ENCODE data around the gene MEIOB. TPM values are rescaled to one million over a fixed set of nuclear protein-coding genes. Genes with fewer than 3 reads are reported as not detected.

The MEIOB gene
- total RNA-seq, 1 experiment from 2014 or later: 1.4 TPM

DNA sequence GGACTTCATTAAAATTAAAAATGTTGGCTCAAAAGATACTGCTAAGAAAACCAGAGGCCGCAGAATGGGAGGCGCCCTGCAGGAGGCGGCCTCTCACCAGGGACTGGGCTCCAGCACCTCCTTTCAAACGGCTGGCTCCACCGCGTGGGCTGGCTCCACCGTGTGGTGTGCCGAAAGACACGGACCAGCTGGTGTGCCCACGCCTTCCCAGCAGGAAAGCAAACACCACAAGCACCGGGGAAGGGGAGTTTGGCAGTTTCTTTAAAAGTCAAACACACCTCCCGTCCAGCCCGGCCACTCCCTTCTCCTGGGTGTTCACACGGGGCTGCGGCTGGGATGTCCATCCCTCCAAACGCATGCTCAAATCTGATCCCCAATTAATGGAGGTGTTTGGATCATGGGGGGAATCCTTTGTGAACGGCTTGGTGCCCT, 59.2 kb downstream of the MEIOB start:
- Mint-ChIP-seq H3K9me3 (no peaks in the 10 kb centered on the region), H3K36me3 (peaks cover 7% of the 10 kb centered on the region), H3K27me3 (ENCODE audit: low read depth) (no peaks in the 10 kb centered on the region), H3K27ac (no peak overlapping the region), H3K4me1 (no peaks in the 10 kb centered on the region), H3K4me3 (no peak overlapping the region)
- POLR2A ChIA-PET: no interaction called here
- TF ChIP-seq, protein P1, sequence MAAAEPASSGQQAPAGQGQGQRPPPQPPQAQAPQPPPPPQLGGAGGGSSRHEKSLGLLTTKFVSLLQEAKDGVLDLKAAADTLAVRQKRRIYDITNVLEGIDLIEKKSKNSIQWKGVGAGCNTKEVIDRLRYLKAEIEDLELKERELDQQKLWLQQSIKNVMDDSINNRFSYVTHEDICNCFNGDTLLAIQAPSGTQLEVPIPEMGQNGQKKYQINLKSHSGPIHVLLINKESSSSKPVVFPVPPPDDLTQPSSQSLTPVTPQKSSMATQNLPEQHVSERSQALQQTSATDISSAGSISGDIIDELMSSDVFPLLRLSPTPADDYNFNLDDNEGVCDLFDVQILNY (CRISPR knock-in tag; IDR thresholded peaks at IDR 0.05): no peak
- TF ChIP-seq, protein P2, sequence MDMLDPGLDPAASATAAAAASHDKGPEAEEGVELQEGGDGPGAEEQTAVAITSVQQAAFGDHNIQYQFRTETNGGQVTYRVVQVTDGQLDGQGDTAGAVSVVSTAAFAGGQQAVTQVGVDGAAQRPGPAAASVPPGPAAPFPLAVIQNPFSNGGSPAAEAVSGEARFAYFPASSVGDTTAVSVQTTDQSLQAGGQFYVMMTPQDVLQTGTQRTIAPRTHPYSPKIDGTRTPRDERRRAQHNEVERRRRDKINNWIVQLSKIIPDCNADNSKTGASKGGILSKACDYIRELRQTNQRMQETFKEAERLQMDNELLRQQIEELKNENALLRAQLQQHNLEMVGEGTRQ (CRISPR knock-in tag; IDR thresholded peaks at IDR 0.05): no peak
- ATAC-seq: peak; percentile 61
- peak; percentile 70 for DNase-seq (ENCODE audit: low spot score)
- CTCF ChIA-PET: interaction anchor here (0.6 to 2.3 kb wide), 7 partner anchors 11 to 191 kb away, joined by 3 to 16 read pairs (median 5); no protein-coding TSS in a partner anchor

DNA sequence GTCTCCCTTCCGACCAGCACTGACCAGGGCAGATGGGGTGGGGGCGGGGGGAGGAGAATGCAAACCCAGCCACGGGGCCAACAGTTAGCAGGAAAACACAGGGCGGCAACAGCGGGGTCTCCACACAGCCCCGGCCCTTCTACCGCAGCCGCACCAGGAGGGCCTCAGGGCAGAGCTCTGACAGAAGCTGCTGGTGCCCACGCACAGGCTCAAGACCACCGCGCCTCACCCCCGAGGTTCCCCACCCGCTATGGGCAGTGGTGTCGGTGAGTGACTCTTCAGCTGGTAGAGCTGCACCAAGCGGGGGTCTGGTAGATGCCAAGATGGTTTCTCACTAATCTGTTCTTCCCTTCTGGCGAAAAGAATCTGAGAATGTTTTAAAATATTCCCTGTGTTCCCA, 61.4 kb downstream of the MEIOB start:
- ATAC-seq (no peak), DNase-seq (ENCODE audit: low spot score) (no peak)
- H3K27ac Mint-ChIP-seq: no peak overlapping the region
- H3K27me3 Mint-ChIP-seq (ENCODE audit: low read depth): no peaks in the 10 kb centered on the region; the same call in 1 of the 2 replicates
- H3K36me3 Mint-ChIP-seq: peaks cover 17% of the 10 kb centered on the region
- H3K4me3 Mint-ChIP-seq: no peak overlapping the region
- POLR2A ChIA-PET: no interaction called here
- peaks cover 4% of the 10 kb centered on the region; the same call in 1 of the 2 replicates for H3K9me3 Mint-ChIP-seq
- no peak for TF ChIP-seq ZNF423 (CRISPR knock-in tag; IDR thresholded peaks at IDR 0.05)
- no peak for TF ChIP-seq RORB (CRISPR knock-in tag; IDR thresholded peaks at IDR 0.05)
- no peak for TF ChIP-seq NR2C2 (CRISPR knock-in tag; IDR thresholded peaks at IDR 0.05)
- TF ChIP-seq, protein P3, sequence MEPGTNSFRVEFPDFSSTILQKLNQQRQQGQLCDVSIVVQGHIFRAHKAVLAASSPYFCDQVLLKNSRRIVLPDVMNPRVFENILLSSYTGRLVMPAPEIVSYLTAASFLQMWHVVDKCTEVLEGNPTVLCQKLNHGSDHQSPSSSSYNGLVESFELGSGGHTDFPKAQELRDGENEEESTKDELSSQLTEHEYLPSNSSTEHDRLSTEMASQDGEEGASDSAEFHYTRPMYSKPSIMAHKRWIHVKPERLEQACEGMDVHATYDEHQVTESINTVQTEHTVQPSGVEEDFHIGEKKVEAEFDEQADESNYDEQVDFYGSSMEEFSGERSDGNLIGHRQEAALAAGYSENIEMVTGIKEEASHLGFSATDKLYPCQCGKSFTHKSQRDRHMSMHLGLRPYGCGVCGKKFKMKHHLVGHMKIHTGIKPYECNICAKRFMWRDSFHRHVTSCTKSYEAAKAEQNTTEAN (CRISPR knock-in tag; IDR thresholded peaks at IDR 0.05): no peak
- no peak for TF ChIP-seq TP53 (CRISPR knock-in tag; IDR thresholded peaks at IDR 0.05)
- no peak for TF ChIP-seq CREM (CRISPR knock-in tag; IDR thresholded peaks at IDR 0.05)
- TF ChIP-seq ZNF138 (CRISPR knock-in tag; conservative IDR thresholded peaks at IDR 0.05): no peak
- TF ChIP-seq, protein P4, sequence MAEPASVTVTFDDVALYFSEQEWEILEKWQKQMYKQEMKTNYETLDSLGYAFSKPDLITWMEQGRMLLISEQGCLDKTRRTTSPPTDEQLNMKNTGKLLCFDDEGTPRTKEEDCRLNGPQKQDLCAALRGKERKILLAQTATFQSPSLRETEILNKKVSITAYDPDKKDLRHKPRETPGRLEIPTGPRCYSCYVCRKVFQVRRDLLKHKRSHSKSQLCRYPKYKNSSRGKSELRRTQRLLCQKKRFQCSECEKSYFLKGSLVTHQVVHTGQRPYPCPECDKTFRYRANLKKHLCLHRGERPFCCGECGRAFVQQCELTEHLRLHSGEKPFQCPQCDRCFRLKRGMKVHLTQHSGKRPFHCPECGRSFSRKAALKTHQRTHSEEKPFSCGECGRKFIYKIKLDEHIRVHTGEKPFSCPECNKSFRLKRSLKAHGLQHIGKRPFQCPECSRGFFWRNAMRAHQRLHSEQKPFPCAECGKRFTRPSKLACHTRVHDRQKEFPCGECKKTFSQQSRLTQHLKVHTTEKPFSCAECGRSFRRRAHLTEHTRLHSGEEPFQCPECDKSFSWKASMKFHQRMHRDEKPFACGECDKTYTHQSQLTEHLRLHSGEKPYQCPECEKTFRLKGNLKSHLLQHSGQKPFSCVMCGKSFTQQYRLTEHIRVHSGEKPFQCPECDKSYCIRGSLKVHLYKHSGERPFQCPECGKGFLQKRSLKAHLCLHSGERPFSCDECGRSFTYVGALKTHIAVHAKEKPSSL (CRISPR knock-in tag; conservative IDR thresholded peaks at IDR 0.05): no peak
- TF ChIP-seq GRHL2 (CRISPR knock-in tag; IDR thresholded peaks at IDR 0.05; ENCODE audit: insufficient replicate concordance, severe bottlenecking): no peak
- no peak for TF ChIP-seq TEAD4 (CRISPR knock-in tag; IDR thresholded peaks at IDR 0.05)
- no peak for TF ChIP-seq MXD4 (CRISPR knock-in tag; IDR thresholded peaks at IDR 0.05; ENCODE audit: borderline replicate concordance)
- no peak for TF ChIP-seq NR1H2 (CRISPR knock-in tag; IDR thresholded peaks at IDR 0.05)
- TF ChIP-seq, protein P5, sequence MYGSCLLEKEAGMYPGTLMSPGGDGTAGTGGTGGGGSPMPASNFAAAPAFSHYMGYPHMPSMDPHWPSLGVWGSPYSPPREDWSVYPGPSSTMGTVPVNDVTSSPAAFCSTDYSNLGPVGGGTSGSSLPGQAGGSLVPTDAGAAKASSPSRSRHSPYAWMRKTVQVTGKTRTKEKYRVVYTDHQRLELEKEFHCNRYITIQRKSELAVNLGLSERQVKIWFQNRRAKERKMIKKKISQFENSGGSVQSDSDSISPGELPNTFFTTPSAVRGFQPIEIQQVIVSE (CRISPR knock-in tag; IDR thresholded peaks at IDR 0.05; ENCODE audit: borderline replicate concordance): no peak
- no peak for TF ChIP-seq JUN (CRISPR knock-in tag; IDR thresholded peaks at IDR 0.05)
- CTCF ChIA-PET: no interaction called here
- no peaks in the 10 kb centered on the region for H3K4me1 Mint-ChIP-seq

DNA sequence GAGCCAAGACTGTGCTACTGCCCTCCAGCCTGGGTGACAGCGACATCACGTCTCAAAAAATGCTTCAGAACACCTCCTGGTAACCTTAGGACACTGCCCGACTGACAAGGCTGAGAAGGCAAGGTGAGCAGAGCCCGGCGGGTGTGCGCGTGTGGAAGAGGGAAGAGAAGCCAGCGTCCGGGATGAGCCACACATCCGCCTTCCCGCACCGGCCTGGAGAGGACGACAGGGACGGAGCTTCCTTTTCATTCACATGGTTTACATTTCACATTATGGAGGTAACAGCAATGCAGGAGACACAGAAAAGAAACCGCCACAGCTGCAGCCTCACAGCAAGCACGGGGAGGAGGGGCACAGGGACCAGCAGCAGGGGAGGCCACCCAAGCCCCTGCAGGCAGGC, 61.9 kb downstream of the MEIOB start:
- Mint-ChIP-seq H3K9me3 (peaks cover 4% of the 10 kb centered on the region; the same call in 1 of the 2 replicates), H3K4me1 (no peaks in the 10 kb centered on the region), H3K36me3 (peaks cover 14% of the 10 kb centered on the region), H3K27me3 (ENCODE audit: low read depth) (no peaks in the 10 kb centered on the region; the same call in 1 of the 2 replicates), H3K27ac (no peak overlapping the region; the same call in 1 of the 2 replicates), H3K4me3 (no peak overlapping the region)
- ATAC-seq: no peak
- DNase-seq (ENCODE audit: low spot score): no peak
- ChIA-PET CTCF (interaction anchor here (0.9 kb wide), 1 partner anchor 87 kb away, joined by 3 read pairs; no protein-coding TSS in a partner anchor), POLR2A (no interaction called here)
- TF ChIP-seq, protein P1 (CRISPR knock-in tag; IDR thresholded peaks at IDR 0.05): no peak
- TF ChIP-seq CREB1 (CRISPR knock-in tag; IDR thresholded peaks at IDR 0.05) (no peak), HMGA2 (CRISPR knock-in tag; IDR thresholded peaks at IDR 0.05) (no peak), ZNF416 (CRISPR knock-in tag; IDR thresholded peaks at IDR 0.05) (no peak), KAT7 (CRISPR knock-in tag; IDR thresholded peaks at IDR 0.05; ENCODE audit: borderline replicate concordance) (no peak), JUN (CRISPR knock-in tag; IDR thresholded peaks at IDR 0.05) (no peak), RORB (CRISPR knock-in tag; IDR thresholded peaks at IDR 0.05) (no peak), GABPB1 (CRISPR knock-in tag; IDR thresholded peaks at IDR 0.05) (no peak)
- TF ChIP-seq, protein P6, sequence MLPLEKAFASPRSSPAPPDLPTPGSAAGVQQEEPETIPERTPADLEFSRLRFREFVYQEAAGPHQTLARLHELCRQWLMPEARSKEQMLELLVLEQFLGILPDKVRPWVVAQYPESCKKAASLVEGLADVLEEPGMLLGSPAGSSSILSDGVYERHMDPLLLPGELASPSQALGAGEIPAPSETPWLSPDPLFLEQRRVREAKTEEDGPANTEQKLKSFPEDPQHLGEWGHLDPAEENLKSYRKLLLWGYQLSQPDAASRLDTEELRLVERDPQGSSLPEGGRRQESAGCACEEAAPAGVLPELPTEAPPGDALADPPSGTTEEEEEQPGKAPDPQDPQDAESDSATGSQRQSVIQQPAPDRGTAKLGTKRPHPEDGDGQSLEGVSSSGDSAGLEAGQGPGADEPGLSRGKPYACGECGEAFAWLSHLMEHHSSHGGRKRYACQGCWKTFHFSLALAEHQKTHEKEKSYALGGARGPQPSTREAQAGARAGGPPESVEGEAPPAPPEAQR (CRISPR knock-in tag; IDR thresholded peaks at IDR 0.05): no peak
- TF ChIP-seq, protein P7, sequence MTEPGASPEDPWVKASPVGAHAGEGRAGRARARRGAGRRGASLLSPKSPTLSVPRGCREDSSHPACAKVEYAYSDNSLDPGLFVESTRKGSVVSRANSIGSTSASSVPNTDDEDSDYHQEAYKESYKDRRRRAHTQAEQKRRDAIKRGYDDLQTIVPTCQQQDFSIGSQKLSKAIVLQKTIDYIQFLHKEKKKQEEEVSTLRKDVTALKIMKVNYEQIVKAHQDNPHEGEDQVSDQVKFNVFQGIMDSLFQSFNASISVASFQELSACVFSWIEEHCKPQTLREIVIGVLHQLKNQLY (CRISPR knock-in tag; IDR thresholded peaks at IDR 0.05): no peak
